NT2/D1 (cell line): Measurements from ENCODE around the gene REPS2.
A peak's percentile ranks its signal among the peaks of the same experiment; 100 is the strongest.
"Not testable (repeated sequence)": the region's sequence is repeated elsewhere in the genome, so short reads cannot be mapped to it uniquely, and the experiment has no call there.

Source experiments
- DNase-seq: peaks from one replicate; pipeline ENCODE4 v3.0.0-alpha.2; 2011; ENCODE audit warnings: low read depth, low spot score
- H3K27me3 ChIP-seq: 2 replicates; pipeline ENCODE4 v1.6.0; 2011; ENCODE audit warnings: mild to moderate bottlenecking; ENCODE audit not compliant: insufficient read length, insufficient read depth
- H3K36me3 ChIP-seq: 2 replicates; pipeline ENCODE4 v1.6.1; 2011; ENCODE audit warnings: mild to moderate bottlenecking, low read length, mixed read lengths; ENCODE audit not compliant: insufficient read depth, insufficient read length
- H3K4me1 ChIP-seq: 2 replicates; pipeline ENCODE4 v1.5.1; 2011; ENCODE audit not compliant: insufficient read depth, insufficient read length
- H3K4me3 ChIP-seq: 2 replicates; pipeline ENCODE4 v1.5.1; 2011; ENCODE audit warnings: low read depth; ENCODE audit not compliant: insufficient read length
- H3K9ac ChIP-seq: 2 replicates; pipeline ENCODE4 v1.6.0; 2011; ENCODE audit warnings: low read depth; ENCODE audit not compliant: insufficient read length
- H3K9me3 ChIP-seq: 2 replicates; pipeline ENCODE4 v1.5.1; 2011; ENCODE audit warnings: mild to moderate bottlenecking, low read length; ENCODE audit not compliant: insufficient read depth
- SUZ12 ChIP-seq: IDR thresholded peaks from 2 replicates; pipeline ENCODE4 v1.6.1; 2011; ENCODE audit not compliant: insufficient read length, insufficient read depth; ENCODE audit errors: extremely low read depth
- YY1 ChIP-seq: IDR thresholded peaks from 2 replicates; pipeline ENCODE4 v1.6.1; 2011; ENCODE audit not compliant: insufficient read length, insufficient read depth
- ZNF274 ChIP-seq: IDR thresholded peaks from 2 replicates; pipeline ENCODE4 v1.6.1; 2011; ENCODE audit warnings: mild to moderate bottlenecking, low read depth, low read length

REPS2 gene

DNA sequence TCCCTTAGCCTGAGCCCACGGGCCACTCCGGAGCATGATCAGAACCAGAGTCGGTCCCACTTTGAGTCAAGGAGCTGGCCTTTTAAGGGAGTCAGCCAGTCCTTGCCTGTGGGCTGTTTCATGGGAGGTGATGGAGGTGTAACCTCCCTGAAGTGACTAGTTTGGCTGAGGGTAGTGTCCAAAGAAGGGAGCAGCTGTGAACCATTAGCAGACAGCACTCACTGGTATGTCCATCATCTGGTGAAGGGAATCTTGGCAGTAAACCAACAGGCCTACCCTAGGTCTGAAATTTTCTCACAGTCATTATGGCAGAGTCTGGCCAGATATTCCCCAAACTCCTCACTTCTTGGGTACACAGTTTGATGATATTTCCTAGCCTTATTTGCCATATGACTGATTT, 12.3 kb upstream of the REPS2 start:
- no peaks in the 10 kb centered on the region for H3K4me1 ChIP-seq
- TF ChIP-seq SUZ12 (no peak), YY1 (no peak), ZNF274 (no peak)
- peaks cover 8% of the 10 kb centered on the region; the same call in 1 of the 2 replicates for H3K9me3 ChIP-seq
- no peaks in the 10 kb centered on the region for H3K27me3 ChIP-seq
- no peak overlapping the region for H3K4me3 ChIP-seq
- no peaks in the 10 kb centered on the region for H3K36me3 ChIP-seq
- no peak overlapping the region for H3K9ac ChIP-seq
- DNase-seq: no peak

DNA sequence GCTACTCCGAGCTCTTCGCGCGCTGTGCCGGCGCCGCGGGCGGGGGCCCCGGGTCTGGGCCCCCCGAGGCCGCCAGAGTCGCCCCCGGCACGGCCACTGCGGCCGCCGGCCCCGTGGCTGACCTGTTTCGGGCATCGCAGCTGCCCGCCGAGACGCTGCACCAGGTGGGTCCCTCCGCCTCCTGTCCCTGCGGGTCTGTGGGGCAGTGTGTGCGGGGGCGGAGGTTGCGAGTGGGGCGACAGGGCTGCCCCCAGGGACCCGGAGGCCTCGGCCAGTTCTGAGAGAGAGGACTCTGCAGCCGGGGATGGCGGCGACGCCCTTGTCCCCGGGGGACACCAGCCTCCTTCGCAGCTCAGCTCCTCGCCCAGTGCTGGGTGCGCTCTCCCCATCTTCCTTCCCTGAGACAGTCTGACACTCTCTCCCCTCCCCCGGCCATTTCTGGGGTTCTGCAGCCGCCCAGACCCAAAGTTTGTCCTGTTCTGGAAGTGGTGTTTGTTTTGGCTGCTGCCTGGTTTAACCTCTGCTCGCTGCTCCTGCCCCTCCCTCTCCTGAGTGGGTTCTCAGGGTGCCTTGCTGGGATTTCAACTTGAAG, 609 bp downstream of the REPS2 start:
- no peak for TF ChIP-seq SUZ12
- no peak for TF ChIP-seq YY1
- no peak for TF ChIP-seq ZNF274
- peak overlapping the region; percentile 76 for H3K9ac ChIP-seq
- peaks cover 32% of the 10 kb centered on the region for H3K27me3 ChIP-seq
- H3K4me1 ChIP-seq: no peaks in the 10 kb centered on the region
- no peaks in the 10 kb centered on the region for H3K9me3 ChIP-seq
- peak overlapping the region; percentile 59 for H3K4me3 ChIP-seq
- DNase-seq: no peak
- H3K36me3 ChIP-seq: no peaks in the 10 kb centered on the region

GRCh38 chrX:16950423-16950822, 4.0 kb downstream of the REPS2 start:
- TF ChIP-seq ZNF274: no peak
- no peak for TF ChIP-seq SUZ12
- no peak for TF ChIP-seq YY1
- Histone ChIP-seq H3K27me3 (peaks cover 32% of the 10 kb centered on the region), H3K4me1 (no peaks in the 10 kb centered on the region), H3K9me3 (no peaks in the 10 kb centered on the region), H3K4me3 (no peak overlapping the region), H3K9ac (no peak overlapping the region), H3K36me3 (no peaks in the 10 kb centered on the region)
- no peak for DNase-seq

GRCh38 chrX:16953606-16954211, 7.3 kb downstream of the REPS2 start:
- Histone ChIP-seq H3K36me3 (no peaks in the 10 kb centered on the region), H3K9me3 (no peaks in the 10 kb centered on the region), H3K27me3 (peaks cover 4% of the 10 kb centered on the region), H3K9ac (no peak overlapping the region), H3K4me1 (peaks cover 2% of the 10 kb centered on the region), H3K4me3 (no peak overlapping the region)
- TF ChIP-seq YY1: no peak
- no peak for TF ChIP-seq ZNF274
- no peak for TF ChIP-seq SUZ12
- DNase-seq: no peak

- no peak for TF ChIP-seq SUZ12
- TF ChIP-seq ZNF274: no peak
- no peak for TF ChIP-seq YY1
- no peaks in the 10 kb centered on the region for H3K9me3 ChIP-seq
- H3K27me3 ChIP-seq: no peaks in the 10 kb centered on the region
- H3K4me1 ChIP-seq: peaks cover 2% of the 10 kb centered on the region
- DNase-seq: no peak
- no peaks in the 10 kb centered on the region for H3K36me3 ChIP-seq
- no peak overlapping the region for H3K9ac ChIP-seq
- H3K4me3 ChIP-seq: no peak overlapping the region
Measured at GRCh38 chrX:16957751-16958150, 11.3 kb downstream of the REPS2 start.

GRCh38 chrX:16958356-16958755, 11.9 kb downstream of the REPS2 start:
- Histone ChIP-seq H3K4me3 (no peak overlapping the region), H3K36me3 (no peaks in the 10 kb centered on the region), H3K9ac (no peak overlapping the region), H3K9me3 (no peaks in the 10 kb centered on the region), H3K27me3 (no peaks in the 10 kb centered on the region), H3K4me1 (peaks cover 2% of the 10 kb centered on the region)
- no peak for DNase-seq
- TF ChIP-seq YY1: no peak
- no peak for TF ChIP-seq SUZ12
- TF ChIP-seq ZNF274: no peak

GRCh38 chrX:16962661-16963060, 16.2 kb downstream of the REPS2 start:
- not testable (repeated sequence) for H3K4me3 ChIP-seq, H3K9ac ChIP-seq, DNase-seq, H3K27me3 ChIP-seq, H3K4me1 ChIP-seq, H3K36me3 ChIP-seq, H3K9me3 ChIP-seq
